Esophagus muscularis mucosa (tissue), 4 donors: ENCODE results near the gene LGR4. TPM values are rescaled to one million over a fixed set of nuclear protein-coding genes. Genes with fewer than 3 reads are reported as not detected.

Experiments
- DNase-seq: peaks from one replicate; pipeline ENCODE4 v3.0.0-alpha.2; 2017; ENCODE audit errors: extremely low spot score
- H3K27ac ChIP-seq, 4 donors: fragments of 200-600 bp; sonication (generic); replicated peaks in 1 of 4; 1 replicate in 3 of 4; 2 replicates in 1 of 4; pipeline ENCODE4 v1.5.1; 2016 to 2019; ENCODE audit warnings: mild to moderate bottlenecking in 1 of 4
- H3K27me3 ChIP-seq, 4 donors: fragments of 200-600 bp; sonication (generic); one replicate each; pipeline versions ENCODE4 v1.5.1 to v1.6.0; 2016 to 2019
- H3K36me3 ChIP-seq, 4 donors: fragments of 200-600 bp; sonication (generic); one replicate each; pipeline ENCODE4 v1.5.1; 2016 to 2019
- H3K4me1 ChIP-seq, 4 donors: fragments of 200-600 bp; sonication (generic); one replicate each; pipeline ENCODE4 v1.5.1; 2016 to 2019
- H3K4me3 ChIP-seq, 4 donors: fragments of 200-600 bp; sonication (generic); 1 replicate in 2 of 4; 2 replicates in 2 of 4; pipeline ENCODE4 v1.5.1; 2016 to 2019; ENCODE audit warnings: mild to moderate bottlenecking in 4 of 4, moderate library complexity in 1 of 4
- H3K9me3 ChIP-seq, 4 donors: fragments of 200-600 bp; sonication (generic); 1 replicate in 3 of 4; 2 replicates in 1 of 4; pipeline ENCODE4 v1.5.1; 2016 to 2019
- EP300 ChIP-seq: sonication (generic); formaldehyde crosslinking; IDR thresholded peaks from one replicate; pipeline ENCODE4 v1.6.1; 2017; ENCODE audit warnings: antibody characterized with exemption
- POLR2A ChIP-seq: fragments of 450-650 bp; IDR thresholded peaks from one replicate; pipeline ENCODE4 v1.6.1; 2017; ENCODE audit warnings: antibody characterized with exemption, moderate library complexity, mild to moderate bottlenecking, low read depth
- POLR2AphosphoS5 ChIP-seq, 2 donors: sonication (generic); formaldehyde crosslinking; IDR thresholded peaks; one replicate each; pipeline ENCODE4 v1.6.1; 2017; ENCODE audit warnings: antibody characterized with exemption in 2 of 2
- WGBS: methylation state at CpG from one replicate; pipeline ENCODE4 v1.1.5; 2018; 5-methylcytosine and 5-hydroxymethylcytosine counted together
- intact Hi-C: fragments of 100-400 bp; cut with DNase I; formaldehyde crosslinking; loops from one replicate; pipeline ENCODE4 v1.15.1; 2023
- total RNA-seq, 4 donors: library from RNA; depleted of rRNA; stranded (reverse); fragments of >200 nt; gene quantifications; one replicate each; pipeline versions ENCODE4 v1.1.0 to v1.2.1, GENCODE V29; 2016
- TF ChIP-seq, protein P1 (sequence below), 3 experiments: fragments of 200-600 bp in 2 of 3; fragments of 450-650 bp in 1 of 3; sonication (generic) in 2 of 3; IDR thresholded peaks; one replicate each; pipeline ENCODE4 v1.5.1; 2017 to 2019; ENCODE audit warnings: antibody characterized with exemption in 3 of 3, mild to moderate bottlenecking in 2 of 3, moderate library complexity in 1 of 3

LGR4 gene
- total RNA-seq, 4 donors from 2014 or later: 24.9 to 37.6 (median 27.6) TPM

DNA sequence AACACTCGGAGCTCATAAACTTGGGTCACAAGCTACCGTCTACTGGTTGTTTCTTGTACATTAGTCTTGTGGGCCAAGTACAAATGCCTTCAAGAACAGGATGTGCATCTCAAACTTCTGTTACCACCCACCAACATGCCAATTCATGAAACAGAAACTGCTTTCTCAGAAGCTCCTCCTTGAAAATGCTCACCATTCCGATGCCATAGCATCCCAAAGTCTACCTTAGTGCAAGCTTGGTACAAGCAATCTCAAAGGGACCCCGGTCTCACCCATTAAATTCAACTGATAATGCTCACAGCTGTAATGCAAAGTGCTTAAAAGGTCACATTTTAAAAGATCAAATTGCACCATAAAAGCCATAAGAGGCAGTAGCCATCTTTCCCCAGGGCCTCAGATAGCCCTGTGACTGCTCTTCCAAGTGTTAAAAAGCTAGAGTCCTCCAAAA lies 77.8 kb downstream of the LGR4 start:
- H3K4me1 ChIP-seq: peaks cover 16 to 34% (median 26%) of the 10 kb centered on the region in 4 donors
- H3K9me3 ChIP-seq: no peaks in the 10 kb centered on the region
- intact Hi-C loops: no loop called here
- 95% methylated on average over 3 of the region's 4 CpGs for WGBS
- DNase-seq: no peak
- H3K4me3 ChIP-seq: no peak overlapping the region
- H3K27ac ChIP-seq: peak overlapping the region in 1 of 4 donors; percentile 34
- no peaks in the 10 kb centered on the region for H3K27me3 ChIP-seq
- H3K36me3 ChIP-seq: no peaks in the 10 kb centered on the region
- no peak for TF ChIP-seq POLR2A
- no peak for TF ChIP-seq POLR2AphosphoS5 (IDR thresholded peaks at IDR 0.05)
- no peak for TF ChIP-seq EP300
- TF ChIP-seq, protein P1, sequence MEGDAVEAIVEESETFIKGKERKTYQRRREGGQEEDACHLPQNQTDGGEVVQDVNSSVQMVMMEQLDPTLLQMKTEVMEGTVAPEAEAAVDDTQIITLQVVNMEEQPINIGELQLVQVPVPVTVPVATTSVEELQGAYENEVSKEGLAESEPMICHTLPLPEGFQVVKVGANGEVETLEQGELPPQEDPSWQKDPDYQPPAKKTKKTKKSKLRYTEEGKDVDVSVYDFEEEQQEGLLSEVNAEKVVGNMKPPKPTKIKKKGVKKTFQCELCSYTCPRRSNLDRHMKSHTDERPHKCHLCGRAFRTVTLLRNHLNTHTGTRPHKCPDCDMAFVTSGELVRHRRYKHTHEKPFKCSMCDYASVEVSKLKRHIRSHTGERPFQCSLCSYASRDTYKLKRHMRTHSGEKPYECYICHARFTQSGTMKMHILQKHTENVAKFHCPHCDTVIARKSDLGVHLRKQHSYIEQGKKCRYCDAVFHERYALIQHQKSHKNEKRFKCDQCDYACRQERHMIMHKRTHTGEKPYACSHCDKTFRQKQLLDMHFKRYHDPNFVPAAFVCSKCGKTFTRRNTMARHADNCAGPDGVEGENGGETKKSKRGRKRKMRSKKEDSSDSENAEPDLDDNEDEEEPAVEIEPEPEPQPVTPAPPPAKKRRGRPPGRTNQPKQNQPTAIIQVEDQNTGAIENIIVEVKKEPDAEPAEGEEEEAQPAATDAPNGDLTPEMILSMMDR (IDR thresholded peaks at IDR 0.05): no peak

DNA sequence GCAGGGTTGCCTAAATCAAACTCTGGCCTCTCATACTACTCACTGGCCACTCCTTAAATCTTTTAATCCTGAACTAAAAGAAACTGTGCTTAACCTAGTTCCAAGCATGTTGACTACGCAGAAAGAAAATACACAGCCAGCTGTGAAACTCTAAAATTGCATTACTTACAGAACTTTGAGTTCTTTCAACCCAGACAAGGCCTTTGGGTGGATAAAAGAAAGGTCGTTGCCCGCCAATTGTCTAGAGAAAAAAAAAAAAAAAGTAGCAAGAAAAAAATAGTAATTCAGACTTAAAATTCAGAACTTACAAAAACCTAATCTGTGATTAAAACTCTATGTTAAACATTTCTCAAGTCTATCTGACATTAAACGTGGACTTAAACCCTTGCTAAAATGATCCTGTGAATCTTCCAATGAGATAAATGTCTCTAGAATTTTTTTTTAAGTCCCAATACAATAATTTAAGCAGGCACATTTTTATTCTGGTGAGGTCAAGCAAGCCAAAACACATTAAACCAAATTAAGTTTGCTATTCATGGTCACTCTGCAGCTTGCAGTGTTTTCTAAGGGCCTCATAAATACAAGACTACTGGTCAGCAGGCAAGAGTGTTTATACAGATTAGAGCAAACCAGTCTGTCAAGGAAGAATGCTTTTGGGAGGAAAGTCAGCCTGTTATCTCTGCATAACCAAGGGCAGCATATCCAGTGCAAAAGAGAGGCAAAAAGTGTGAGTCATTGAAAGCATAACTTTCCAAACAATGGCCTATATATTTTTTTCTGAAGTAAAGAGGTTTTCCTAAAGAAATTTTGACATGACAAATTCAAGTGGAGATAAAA lies 80.1 kb downstream of the LGR4 start:
- TF ChIP-seq EP300 (no peak), POLR2AphosphoS5 (IDR thresholded peaks at IDR 0.05) (no peak), POLR2A (no peak)
- TF ChIP-seq, protein P1 (IDR thresholded peaks at IDR 0.05): no peak
- Histone ChIP-seq H3K27me3 (no peaks in the 10 kb centered on the region), H3K9me3 (no peaks in the 10 kb centered on the region), H3K27ac (no peak overlapping the region), H3K4me1 (peaks cover 16 to 31% (median 26%) of the 10 kb centered on the region in 4 donors), H3K4me3 (no peak overlapping the region), H3K36me3 (no peaks in the 10 kb centered on the region)
- intact Hi-C loops: no loop called here
- WGBS: 94% methylated on average over 4 of the region's 4 CpGs
- no peak for DNase-seq

DNA sequence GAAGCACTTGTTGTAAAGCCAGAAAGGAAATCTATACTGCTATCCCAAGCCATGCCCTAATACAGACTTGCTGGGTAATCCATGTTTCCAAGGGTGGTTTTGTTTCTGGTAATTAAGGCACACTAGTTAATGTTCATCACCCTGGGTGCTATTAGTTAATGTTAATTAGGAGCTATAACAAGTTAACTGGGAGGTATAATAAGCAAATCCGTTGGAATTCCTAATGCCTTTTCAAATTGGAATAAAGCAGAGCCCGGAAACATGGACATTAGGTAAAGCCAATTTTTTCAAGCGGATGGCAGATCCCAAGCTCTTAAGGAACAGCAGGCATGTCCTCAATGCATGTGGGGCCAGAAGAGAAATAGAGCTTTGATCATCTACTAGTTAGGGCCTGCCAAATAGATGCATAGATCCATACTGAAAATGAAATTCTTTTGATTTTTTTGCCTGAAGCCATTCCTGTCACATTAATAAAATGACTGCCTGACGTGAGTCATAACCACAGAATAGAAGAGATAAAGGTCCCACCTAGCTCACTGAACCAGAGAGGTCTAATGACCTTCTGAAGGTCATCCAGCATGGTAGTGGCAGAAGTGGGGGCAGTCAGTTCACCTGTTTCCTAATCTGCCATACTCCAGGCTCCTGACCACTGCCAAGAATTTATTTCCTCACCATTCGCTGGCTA lies 81.1 kb downstream of the LGR4 start:
- H3K4me1 ChIP-seq: peaks cover 16 to 28% (median 26%) of the 10 kb centered on the region in 4 donors
- H3K27ac ChIP-seq: no peak overlapping the region
- intact Hi-C loops: no loop called here
- no peaks in the 10 kb centered on the region for H3K9me3 ChIP-seq
- H3K36me3 ChIP-seq: no peaks in the 10 kb centered on the region
- 89% methylated on average over 5 of the region's 5 CpGs for whole genome bisulfite sequencing
- no peaks in the 10 kb centered on the region for H3K27me3 ChIP-seq
- H3K4me3 ChIP-seq: no peak overlapping the region
- DNase-seq: no peak
- TF ChIP-seq, protein P1 (IDR thresholded peaks at IDR 0.05): no peak
- TF ChIP-seq POLR2AphosphoS5 (IDR thresholded peaks at IDR 0.05) (no peak), EP300 (no peak), POLR2A (no peak)

DNA sequence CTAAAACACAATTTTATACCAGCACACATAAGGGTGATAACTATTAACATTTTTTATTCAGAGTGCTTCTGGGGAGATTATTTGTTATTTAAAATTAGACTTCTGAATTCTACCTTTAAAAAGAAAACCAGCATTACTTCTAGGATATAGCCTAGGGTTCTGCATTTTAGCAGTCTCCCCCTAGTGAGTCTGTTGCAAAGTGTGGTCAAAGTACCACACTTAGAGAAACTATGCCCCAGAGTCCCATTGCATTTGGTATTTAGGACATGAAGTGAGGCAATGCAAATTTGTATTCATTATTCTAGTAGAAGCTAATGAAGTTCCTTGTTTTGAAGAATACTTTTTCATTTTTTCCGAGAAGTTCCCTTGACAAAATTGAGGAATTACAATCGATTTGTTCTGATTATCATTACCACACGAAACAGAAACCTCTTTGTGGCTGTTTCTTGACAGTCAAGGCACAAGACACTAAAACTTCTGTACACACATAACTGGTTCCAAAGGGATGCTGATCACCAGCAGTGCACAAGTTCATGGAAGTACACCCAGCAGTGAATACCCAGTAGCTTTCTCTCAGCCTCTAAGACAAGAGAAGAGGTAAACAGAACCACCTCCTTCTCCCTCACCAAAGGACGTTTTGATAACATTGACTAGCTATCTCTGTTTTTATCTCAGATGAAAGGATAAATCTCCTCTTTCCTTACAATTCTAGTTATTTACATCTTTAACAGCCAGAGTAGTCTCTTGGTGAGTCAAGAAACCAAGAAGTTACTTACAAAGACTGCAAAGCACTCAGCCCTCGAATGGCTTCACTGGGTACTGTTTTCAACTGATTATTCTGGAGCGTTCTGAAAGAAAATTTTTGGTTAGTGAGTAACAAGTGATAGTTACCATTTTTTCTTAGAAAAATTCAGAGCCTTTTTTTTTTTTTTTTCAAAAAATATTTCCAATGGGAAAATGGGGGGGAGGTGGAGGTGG lies 82.0 kb downstream of the LGR4 start:
- Histone ChIP-seq H3K27ac (no peak overlapping the region), H3K4me1 (peaks cover 9 to 20% (median 19%) of the 10 kb centered on the region in 4 donors), H3K9me3 (no peaks in the 10 kb centered on the region), H3K36me3 (no peaks in the 10 kb centered on the region), H3K4me3 (no peak overlapping the region), H3K27me3 (no peaks in the 10 kb centered on the region)
- intact Hi-C loops: no loop called here
- 92% methylated on average over 6 of the region's 6 CpGs for WGBS
- no peak for TF ChIP-seq POLR2A
- DNase-seq: no peak
